Measurements from ENCODE around the gene FBXO27. TPM values are rescaled to one million over a fixed set of nuclear protein-coding genes. Genes with fewer than 3 reads are reported as not detected.

FBXO27 gene
- total and polyA plus RNA-seq, 4 experiments from 2014 or later, result 0.42 to 1.4 (median 0.75) TPM

DNA sequence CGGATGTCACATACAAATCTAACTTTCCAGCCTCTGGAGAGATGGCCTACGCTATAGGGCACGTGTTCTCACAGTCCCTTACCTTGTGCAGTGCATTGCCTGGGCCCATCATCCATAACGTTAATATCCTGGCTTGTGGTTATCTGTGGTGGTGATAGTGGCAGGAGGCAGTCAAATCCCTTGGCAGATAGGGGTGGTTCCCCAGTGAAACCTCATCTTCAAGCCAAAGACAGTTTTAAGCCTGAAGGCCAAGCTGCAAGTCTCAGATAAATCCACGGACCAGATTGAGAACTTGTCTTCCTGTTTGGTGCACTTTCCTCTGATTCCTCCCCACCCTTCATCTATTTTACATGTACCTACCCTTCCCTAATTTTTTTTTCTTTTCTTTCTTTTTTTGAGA, 52.5 kb downstream of the FBXO27 start:
- Mint-ChIP-seq H3K27me3 (peaks cover 14 to 20% of the 10 kb centered on the region in 2 donors), H3K9me3 (peaks cover 0 to 6% (median 1%) of the 10 kb centered on the region in 8 donors), H3K36me3 (peaks cover 0 to 1% of the 10 kb centered on the region in 2 donors), H3K4me1 (peaks cover 0 to 14% (median 6%) of the 10 kb centered on the region in 4 donors), H3K27ac (no peak overlapping the region), H3K4me3 (no peak overlapping the region)
- no peaks in the 10 kb centered on the region for H3K4me1 ChIP-seq (ENCODE audit: insufficient read depth, low read length)
- no peaks in the 10 kb centered on the region for H3K9me3 ChIP-seq (ENCODE audit: control insufficient read depth in 1 of 2, low read length in 2 of 2)
- H3K36me3 ChIP-seq (ENCODE audit: insufficient read depth, low read length), result no peaks in the 10 kb centered on the region
- no peak overlapping the region for H3K4me3 ChIP-seq (ENCODE audit: low read length in 2 of 2)
- CTCF ChIA-PET (ENCODE audit: partially characterized antibody), result no interaction called here
- DNase-seq, result no peak
- no peaks in the 10 kb centered on the region for H3K27me3 ChIP-seq (ENCODE audit: insufficient read depth, low read length)
- POLR2A ChIA-PET (ENCODE audit: partially characterized antibody), result no interaction called here
- intact Hi-C loops (cut with micrococcal nuclease), result no loop called here
- H3K27ac ChIP-seq (ENCODE audit: low read depth, low read length), result no peak overlapping the region

- no peak overlapping the region for H3K27ac ChIP-seq (ENCODE audit: low read depth, low read length)
- H3K36me3 Mint-ChIP-seq, result peaks cover 0 to 1% of the 10 kb centered on the region in 2 donors
- H3K4me3 Mint-ChIP-seq, result no peak overlapping the region
- H3K4me3 ChIP-seq (ENCODE audit: low read length in 2 of 2), result no peak overlapping the region
- peaks cover 17 to 24% of the 10 kb centered on the region in 2 donors for H3K27me3 Mint-ChIP-seq
- intact Hi-C loops (cut with micrococcal nuclease), result no loop called here
- H3K36me3 ChIP-seq (ENCODE audit: insufficient read depth, low read length), result no peaks in the 10 kb centered on the region
- ChIA-PET CTCF (ENCODE audit: partially characterized antibody) (no interaction called here), POLR2A (ENCODE audit: partially characterized antibody) (no interaction called here)
- H3K9me3 ChIP-seq (ENCODE audit: control insufficient read depth in 1 of 2, low read length in 2 of 2), result no peaks in the 10 kb centered on the region
- H3K9me3 Mint-ChIP-seq, result peaks cover 0 to 6% (median 1%) of the 10 kb centered on the region in 8 donors
- H3K4me1 Mint-ChIP-seq, result peaks cover 0 to 19% (median 11%) of the 10 kb centered on the region in 4 donors
- H3K27me3 ChIP-seq (ENCODE audit: insufficient read depth, low read length), result no peaks in the 10 kb centered on the region
- no peak for DNase-seq
- no peak overlapping the region for H3K27ac Mint-ChIP-seq
- no peaks in the 10 kb centered on the region for H3K4me1 ChIP-seq (ENCODE audit: insufficient read depth, low read length)
These were observed 54.0 kb downstream of the FBXO27 start for GRCh38 chr19:38978326-38978689.

- POLR2A ChIA-PET (ENCODE audit: partially characterized antibody), result interaction anchor here (0.9 kb wide), 1 partner anchor 17 kb away, joined by 3 read pairs; no protein-coding TSS in a partner anchor
- Mint-ChIP-seq H3K36me3 (peaks cover 0 to 1% of the 10 kb centered on the region in 2 donors), H3K4me3 (no peak overlapping the region), H3K27me3 (peaks cover 17 to 24% of the 10 kb centered on the region in 2 donors), H3K9me3 (peaks cover 0 to 6% (median 1%) of the 10 kb centered on the region in 8 donors), H3K4me1 (peaks cover 0 to 19% (median 11%) of the 10 kb centered on the region in 4 donors), H3K27ac (no peak overlapping the region)
- Histone ChIP-seq H3K27me3 (ENCODE audit: insufficient read depth, low read length) (no peaks in the 10 kb centered on the region), H3K4me1 (ENCODE audit: insufficient read depth, low read length) (no peaks in the 10 kb centered on the region), H3K27ac (ENCODE audit: low read depth, low read length) (no peak overlapping the region), H3K36me3 (ENCODE audit: insufficient read depth, low read length) (no peaks in the 10 kb centered on the region), H3K9me3 (ENCODE audit: control insufficient read depth in 1 of 2, low read length in 2 of 2) (no peaks in the 10 kb centered on the region), H3K4me3 (ENCODE audit: low read length in 2 of 2) (no peak overlapping the region)
- no peak for DNase-seq
- intact Hi-C loops (cut with micrococcal nuclease), result no loop called here
- CTCF ChIA-PET (ENCODE audit: partially characterized antibody), result interaction anchor here (1.4 kb wide), 1 partner anchor 16 kb away, joined by 3 read pairs; no protein-coding TSS in a partner anchor
These were observed 54.7 kb downstream of the FBXO27 start for GRCh38 chr19:38977445-38978325.

DNA sequence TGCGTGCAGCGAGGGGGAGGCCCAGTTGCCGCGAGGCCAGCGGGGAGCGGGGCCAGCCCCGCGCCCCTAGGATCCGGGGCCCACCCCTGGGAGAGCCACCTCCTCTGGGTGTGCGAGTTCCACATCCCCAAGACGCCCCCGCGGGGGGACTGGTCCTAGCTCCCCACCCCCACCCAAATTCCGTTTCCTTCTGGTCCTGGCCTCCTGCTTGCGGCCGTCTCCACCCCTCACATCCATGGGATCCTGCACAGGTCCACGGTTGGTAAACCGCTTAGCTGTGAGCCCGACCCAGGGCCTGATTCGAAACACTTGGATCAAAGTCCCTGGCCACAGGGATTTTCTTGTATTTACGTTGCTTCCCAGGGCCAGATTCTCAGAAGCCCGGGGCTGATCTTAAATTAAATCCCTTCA, 56.5 kb downstream of the FBXO27 start:
- H3K36me3 ChIP-seq (ENCODE audit: insufficient read depth, low read length), result no peaks in the 10 kb centered on the region
- H3K4me3 ChIP-seq (ENCODE audit: low read length in 2 of 2), result no peak overlapping the region
- H3K36me3 Mint-ChIP-seq, result peaks cover 0 to 1% of the 10 kb centered on the region in 2 donors
- no peak for DNase-seq
- ChIA-PET POLR2A (ENCODE audit: partially characterized antibody) (no interaction called here), CTCF (ENCODE audit: partially characterized antibody) (no interaction called here)
- no peaks in the 10 kb centered on the region for H3K27me3 ChIP-seq (ENCODE audit: insufficient read depth, low read length)
- H3K27ac Mint-ChIP-seq, result no peak overlapping the region
- H3K4me1 ChIP-seq (ENCODE audit: insufficient read depth, low read length), result no peaks in the 10 kb centered on the region
- no peaks in the 10 kb centered on the region for H3K9me3 ChIP-seq (ENCODE audit: control insufficient read depth in 1 of 2, low read length in 2 of 2)
- H3K4me1 Mint-ChIP-seq, result peaks cover 0 to 19% (median 11%) of the 10 kb centered on the region in 4 donors
- peaks cover 17 to 25% of the 10 kb centered on the region in 2 donors for H3K27me3 Mint-ChIP-seq
- H3K9me3 Mint-ChIP-seq, result peaks cover 0 to 6% (median 1%) of the 10 kb centered on the region in 8 donors
- intact Hi-C loops (cut with micrococcal nuclease), result no loop called here
- no peak overlapping the region for H3K27ac ChIP-seq (ENCODE audit: low read depth, low read length)
- peak overlapping the region in 5 of 8 donors; percentile 60 to 76 (median 73) for H3K4me3 Mint-ChIP-seq

DNA sequence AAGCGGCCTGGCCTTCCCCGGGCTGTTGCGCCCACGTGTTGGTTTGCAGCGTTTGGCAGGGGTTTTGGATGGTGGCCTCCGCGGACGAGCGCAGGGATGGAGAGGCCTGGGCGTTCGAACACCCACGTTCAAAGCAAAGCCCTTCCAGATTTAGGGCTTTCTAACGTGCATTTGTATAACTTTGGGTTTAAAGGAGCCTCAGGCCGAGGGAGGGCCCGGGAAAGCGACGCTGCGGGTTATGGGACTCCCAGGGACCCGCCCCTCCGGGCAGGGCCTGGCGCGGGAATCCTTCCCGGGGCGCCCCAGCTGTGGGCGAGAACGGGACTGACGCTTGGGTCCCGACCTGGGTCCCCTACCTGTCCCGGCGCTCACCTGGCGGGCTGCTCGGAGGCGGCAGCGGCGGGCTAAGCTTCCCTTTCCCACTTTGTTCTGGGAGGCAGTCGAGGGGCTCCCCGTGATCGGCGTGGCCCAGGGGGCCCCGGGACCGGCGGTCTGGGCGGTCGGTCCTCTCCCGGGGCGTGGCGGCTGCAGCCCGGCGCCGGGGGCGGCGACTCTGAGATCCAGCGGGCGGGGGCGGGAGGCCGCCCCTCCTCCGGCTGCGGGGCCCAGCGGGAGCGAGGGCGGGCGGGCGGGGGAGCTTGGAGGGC, 57.0 kb downstream of the FBXO27 start, which contains the start of gene FBXO17:
Gene FBXO17, minus strand, starts transcription at position 529 of the 647 bp plus-strand sequence. CDS start 25,423 bp downstream, outside the sequence.
- POLR2A ChIA-PET (ENCODE audit: partially characterized antibody), result no interaction called here
- H3K4me1 Mint-ChIP-seq, result peaks cover 0 to 19% (median 11%) of the 10 kb centered on the region in 4 donors
- no peak for DNase-seq
- peaks cover 17 to 25% of the 10 kb centered on the region in 2 donors for H3K27me3 Mint-ChIP-seq
- no peak within 1 kb of the TSS for H3K27ac ChIP-seq (ENCODE audit: low read depth, low read length)
- no peak within 1 kb of the TSS for H3K4me3 ChIP-seq (ENCODE audit: low read length in 2 of 2)
- H3K27ac Mint-ChIP-seq, result peak within 1 kb of the TSS in 1 of 7 donors; percentile 19
- H3K4me1 ChIP-seq (ENCODE audit: insufficient read depth, low read length), result no peaks in the 10 kb centered on the region
- H3K9me3 Mint-ChIP-seq, result peaks cover 0 to 2% (median under 1%) of the 10 kb centered on the region in 8 donors
- intact Hi-C loops (cut with micrococcal nuclease), result no loop called here
- no peaks in the 10 kb centered on the region for H3K9me3 ChIP-seq (ENCODE audit: control insufficient read depth in 1 of 2, low read length in 2 of 2)
- CTCF ChIA-PET (ENCODE audit: partially characterized antibody), result no interaction called here
- H3K4me3 Mint-ChIP-seq, result peak within 1 kb of the TSS; percentile 27 to 76 (median 61)
- H3K36me3 ChIP-seq (ENCODE audit: insufficient read depth, low read length), result no peaks in the 10 kb centered on the region
- no peaks in the 10 kb centered on the region for H3K36me3 Mint-ChIP-seq
- H3K27me3 ChIP-seq (ENCODE audit: insufficient read depth, low read length), result no peaks in the 10 kb centered on the region

- Mint-ChIP-seq H3K27ac (no peak overlapping the region), H3K4me3 (peak overlapping the region in 7 of 8 donors; percentile 3 to 68 (median 38)), H3K27me3 (peaks cover 17 to 25% of the 10 kb centered on the region in 2 donors), H3K4me1 (peaks cover 0 to 19% (median 11%) of the 10 kb centered on the region in 4 donors), H3K9me3 (no peaks in the 10 kb centered on the region), H3K36me3 (no peaks in the 10 kb centered on the region)
- H3K4me1 ChIP-seq (ENCODE audit: insufficient read depth, low read length), result no peaks in the 10 kb centered on the region
- no peak overlapping the region for H3K4me3 ChIP-seq (ENCODE audit: low read length in 2 of 2)
- ChIA-PET POLR2A (ENCODE audit: partially characterized antibody) (no interaction called here), CTCF (ENCODE audit: partially characterized antibody) (no interaction called here)
- H3K36me3 ChIP-seq (ENCODE audit: insufficient read depth, low read length), result no peaks in the 10 kb centered on the region
- DNase-seq, result no peak
- intact Hi-C loops (cut with micrococcal nuclease), result no loop called here
- H3K27ac ChIP-seq (ENCODE audit: low read depth, low read length), result no peak overlapping the region
- no peaks in the 10 kb centered on the region for H3K9me3 ChIP-seq (ENCODE audit: control insufficient read depth in 1 of 2, low read length in 2 of 2)
- H3K27me3 ChIP-seq (ENCODE audit: insufficient read depth, low read length), result no peaks in the 10 kb centered on the region
These were observed 57.6 kb downstream of the FBXO27 start for GRCh38 chr19:38974624-38975213.
